ENCODE data around the gene CDK10. TPM values are rescaled to one million over a fixed set of nuclear protein-coding genes. Genes with fewer than 3 reads are reported as not detected.
"Not testable (repeated sequence)": the region's sequence is repeated elsewhere in the genome, so short reads cannot be mapped to it uniquely, and the experiment has no call there.

Gene CDK10
- total RNA-seq, 1 donor from 2014 or later = 76.1 TPM

- POLR2A ChIA-PET = no interaction called here
- intact Hi-C loops (cut with micrococcal nuclease) = no loop called here
- Mint-ChIP-seq H3K4me1 (peaks cover 22% of the 10 kb centered on the region), H3K4me3 (no peak overlapping the region), H3K27me3 (no peaks in the 10 kb centered on the region), H3K27ac (no peak overlapping the region), H3K9me3 (no peaks in the 10 kb centered on the region), H3K36me3 (ENCODE audit: low read depth) (peaks cover 44% of the 10 kb centered on the region)
- ATAC-seq (ENCODE audit: low read depth) (no peak), DNase-seq (no peak)
- CTCF ChIA-PET = no interaction called here
- TF ChIP-seq CTCF (IDR thresholded peaks at IDR 0.05) = no peak
Observed at GRCh38 chr16:89691986-89692569, 5.6 kb downstream of the CDK10 start.

GRCh38 chr16:89693289-89693731, 6.8 kb downstream of the CDK10 start:
- DNase-seq = no peak
- Mint-ChIP-seq H3K36me3 (ENCODE audit: low read depth) (peaks cover 44% of the 10 kb centered on the region), H3K27ac (no peak overlapping the region), H3K9me3 (no peaks in the 10 kb centered on the region), H3K4me3 (no peak overlapping the region), H3K4me1 (peaks cover 13% of the 10 kb centered on the region), H3K27me3 (no peaks in the 10 kb centered on the region)
- ChIA-PET POLR2A (no interaction called here), CTCF (no interaction called here)
- no peak for TF ChIP-seq CTCF (IDR thresholded peaks at IDR 0.05)
- intact Hi-C loops (cut with micrococcal nuclease) = no loop called here
- no peak for ATAC-seq (ENCODE audit: low read depth)

GRCh38 chr16:89693931-89694783, 7.7 kb downstream of the CDK10 start:
- Mint-ChIP-seq H3K27me3 (no peaks in the 10 kb centered on the region), H3K9me3 (no peaks in the 10 kb centered on the region), H3K27ac (no peak overlapping the region), H3K4me1 (peaks cover 15% of the 10 kb centered on the region), H3K4me3 (no peak overlapping the region), H3K36me3 (ENCODE audit: low read depth) (peaks cover 45% of the 10 kb centered on the region)
- DNase-seq (no peak), ATAC-seq (ENCODE audit: low read depth) (no peak)
- intact Hi-C loops (cut with micrococcal nuclease) = no loop called here
- no peak for TF ChIP-seq CTCF (IDR thresholded peaks at IDR 0.05)
- CTCF ChIA-PET = no interaction called here
- POLR2A ChIA-PET = no interaction called here

GRCh38 chr16:89694784-89695085, 8.2 kb downstream of the CDK10 start:
- H3K4me1 Mint-ChIP-seq = peaks cover 16% of the 10 kb centered on the region
- CTCF ChIA-PET; H3K27me3 Mint-ChIP-seq; POLR2A ChIA-PET; ATAC-seq (ENCODE audit: low read depth); H3K4me3 Mint-ChIP-seq; DNase-seq; H3K9me3 Mint-ChIP-seq; intact Hi-C loops (cut with micrococcal nuclease); H3K27ac Mint-ChIP-seq: not testable (repeated sequence)
- peaks cover 45% of the 10 kb centered on the region for H3K36me3 Mint-ChIP-seq (ENCODE audit: low read depth)

- no peak for DNase-seq
- POLR2A ChIA-PET = interaction anchor here (0.6 to 1.0 kb wide), 2 partner anchors 11 to 18 kb away, joined by 3 to 7 read pairs; no protein-coding TSS in a partner anchor
- CTCF ChIA-PET = no interaction called here
- no peak overlapping the region for H3K4me3 Mint-ChIP-seq
- no peak for ATAC-seq (ENCODE audit: low read depth)
- H3K27me3 Mint-ChIP-seq = no peaks in the 10 kb centered on the region
- H3K9me3 Mint-ChIP-seq = no peaks in the 10 kb centered on the region
- no peak for TF ChIP-seq CTCF (IDR thresholded peaks at IDR 0.05)
- intact Hi-C loops (cut with micrococcal nuclease) = no loop called here
- peaks cover 40% of the 10 kb centered on the region for H3K36me3 Mint-ChIP-seq (ENCODE audit: low read depth)
- H3K4me1 Mint-ChIP-seq = peaks cover 21% of the 10 kb centered on the region
- H3K27ac Mint-ChIP-seq = no peak overlapping the region
Observed at GRCh38 chr16:89695086-89695874, 8.8 kb downstream of the CDK10 start.
